Measurements from ENCODE around the gene CRIP2. TPM values are rescaled to one million over a fixed set of nuclear protein-coding genes. Genes with fewer than 3 reads are reported as not detected.

CRIP2 gene
- total and polyA plus RNA-seq, 2 of the 13 experiments (the other 11 are each of a cell fraction or from before 2014, with no cell fraction given): 31.6 to 37.9 TPM

DNA sequence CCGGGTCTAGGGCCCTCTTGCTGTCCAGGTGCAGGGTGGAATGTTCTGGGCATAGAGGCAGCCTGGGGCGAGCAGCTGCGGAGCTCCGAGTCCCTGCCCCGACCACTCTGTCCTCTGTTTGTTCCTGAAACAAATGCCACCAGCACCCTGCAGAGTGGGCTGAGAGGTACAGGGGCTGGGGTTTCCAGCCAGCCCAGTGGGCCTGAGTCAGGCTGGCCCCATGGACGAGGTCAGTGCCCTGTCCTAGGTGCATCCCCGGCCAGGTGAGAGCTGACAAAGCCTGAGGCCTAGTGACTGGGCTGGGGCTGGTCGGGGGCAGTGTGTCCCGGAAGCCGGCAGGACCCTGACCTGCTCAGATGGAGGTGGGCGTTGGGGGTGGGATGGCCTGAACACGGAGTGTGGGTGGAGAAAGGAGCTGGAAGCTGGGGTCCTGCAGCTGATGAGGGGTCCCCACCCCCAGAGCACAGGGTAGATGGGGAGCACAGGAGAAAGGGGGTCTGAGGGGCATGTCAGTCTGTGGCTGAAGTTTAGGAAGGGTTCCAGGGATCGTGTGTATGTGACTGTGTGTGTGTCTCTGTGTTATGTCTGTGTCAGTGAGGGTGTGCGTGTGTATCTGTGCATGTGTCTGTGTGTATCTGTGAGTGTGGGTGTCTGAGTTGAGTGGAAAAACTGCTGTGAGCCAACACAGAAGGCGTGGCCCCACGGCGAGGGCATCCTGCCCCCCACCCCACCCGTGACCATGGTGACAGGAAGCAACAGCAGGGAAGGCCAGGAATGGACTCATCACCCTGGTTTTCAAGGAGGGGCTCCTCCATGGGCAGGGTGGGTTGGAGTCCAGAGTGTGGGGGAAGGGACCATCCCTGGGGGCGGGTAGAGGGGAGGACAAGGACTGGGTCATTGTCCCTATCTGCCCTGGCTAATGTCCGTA is 9.7 kb downstream of the CRIP2 start:
- 3% methylated on average over 7 of the region's 20 CpGs for WGBS (ENCODE audit: low lambda C conversion rate)
- FAIRE-seq: no peak
- POLR2A ChIA-PET: no interaction called here
- Histone ChIP-seq H3K27me3 (ENCODE audit: control insufficient read depth in 1 of 2, insufficient read depth in 2 of 2, low read length in 2 of 2) (peaks cover 2 to 32% of the 10 kb centered on the region in 2 experiments; a peak in 4 of 5 replicates), H3K79me2 (ENCODE audit: insufficient read depth, low read length) (no peaks in the 10 kb centered on the region), H2AFZ (ENCODE audit: low read length) (no peak overlapping the region), H3K27ac (ENCODE audit: extremely low read length, insufficient read depth, low read length) (no peak overlapping the region), H3K9me3 (ENCODE audit: low read length) (no peaks in the 10 kb centered on the region), H3K4me3 (replicated peaks in 1 of 3; ENCODE audit: insufficient read depth in 1 of 3, low read depth in 2 of 3, low read length in 3 of 3) (peak overlapping the region in 1 of 3 experiments; percentile 45; a peak in 2 of 6 replicates), H3K4me2 (ENCODE audit: low read depth, low read length) (peak overlapping the region; percentile 98), H3K36me3 (replicated peaks in 1 of 2; ENCODE audit: control insufficient read depth in 1 of 2, insufficient read depth in 2 of 2, low read length in 2 of 2) (no peaks in the 10 kb centered on the region), H3K4me1 (ENCODE audit: insufficient read depth, low read length) (peaks cover 78% of the 10 kb centered on the region), H3K9ac (ENCODE audit: insufficient read depth, low read depth, low read length) (peak overlapping the region; percentile 60), H4K20me1 (ENCODE audit: insufficient read depth, low read length) (no peaks in the 10 kb centered on the region)
- CTCF ChIA-PET (ENCODE audit: low intra/inter-chr PET ratio, low total read pairs): no interaction called here
- intact Hi-C loops (cut with micrococcal nuclease; ENCODE audit: unreplicated experiment): no loop called here
- no peak for ATAC-seq
- DNase-seq (ENCODE audit: low spot score): no peak
- no TSS peak for BruUV-seq (replicated peaks)
- in situ Hi-C loops (cut with HindIII; ENCODE audit: extremely low pct_ligation_motif_present, low pct_unique_long_range_greater_than_20kb): no loop called here
- TF ChIP-seq, protein P1, sequence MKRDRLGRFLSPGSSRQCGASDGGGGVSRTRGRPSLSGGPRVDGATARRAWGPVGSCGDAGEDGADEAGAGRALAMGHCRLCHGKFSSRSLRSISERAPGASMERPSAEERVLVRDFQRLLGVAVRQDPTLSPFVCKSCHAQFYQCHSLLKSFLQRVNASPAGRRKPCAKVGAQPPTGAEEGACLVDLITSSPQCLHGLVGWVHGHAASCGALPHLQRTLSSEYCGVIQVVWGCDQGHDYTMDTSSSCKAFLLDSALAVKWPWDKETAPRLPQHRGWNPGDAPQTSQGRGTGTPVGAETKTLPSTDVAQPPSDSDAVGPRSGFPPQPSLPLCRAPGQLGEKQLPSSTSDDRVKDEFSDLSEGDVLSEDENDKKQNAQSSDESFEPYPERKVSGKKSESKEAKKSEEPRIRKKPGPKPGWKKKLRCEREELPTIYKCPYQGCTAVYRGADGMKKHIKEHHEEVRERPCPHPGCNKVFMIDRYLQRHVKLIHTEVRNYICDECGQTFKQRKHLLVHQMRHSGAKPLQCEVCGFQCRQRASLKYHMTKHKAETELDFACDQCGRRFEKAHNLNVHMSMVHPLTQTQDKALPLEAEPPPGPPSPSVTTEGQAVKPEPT (CRISPR knock-in tag; IDR thresholded peaks at IDR 0.05; ENCODE audit: low read depth): no peak
- TF ChIP-seq SIN3B (IDR thresholded peaks at IDR 0.05; ENCODE audit: low read length) (no peak), BCL6 (CRISPR knock-in tag; IDR thresholded peaks at IDR 0.05) (no peak), ZNF354B (CRISPR knock-in tag; IDR thresholded peaks at IDR 0.05) (no peak), ATF7 (IDR thresholded peaks at IDR 0.05) (no peak), ATF7 (CRISPR knock-in tag; IDR thresholded peaks at IDR 0.05) (no peak), ZNF737 (CRISPR knock-in tag; IDR thresholded peaks at IDR 0.05; ENCODE audit: borderline replicate concordance) (no peak), REL (CRISPR knock-in tag; conservative IDR thresholded peaks at IDR 0.05) (no peak), ZNF33A (CRISPR knock-in tag; IDR thresholded peaks at IDR 0.05; ENCODE audit: borderline replicate concordance) (no peak), TGIF2 (CRISPR knock-in tag; IDR thresholded peaks at IDR 0.05) (no peak), TEAD2 (CRISPR knock-in tag; IDR thresholded peaks at IDR 0.05) (no peak), SKI (IDR thresholded peaks at IDR 0.05; ENCODE audit: partially characterized antibody) (no peak), TAF1 (CRISPR knock-in tag; IDR thresholded peaks at IDR 0.05) (no peak), NR2F1 (CRISPR knock-in tag; IDR thresholded peaks at IDR 0.05) (no peak), ZNF333 (CRISPR knock-in tag; IDR thresholded peaks at IDR 0.05; ENCODE audit: borderline replicate concordance) (no peak), NPAS2 (CRISPR knock-in tag; IDR thresholded peaks at IDR 0.05; ENCODE audit: borderline replicate concordance) (no peak), ZNF280B (CRISPR knock-in tag; IDR thresholded peaks at IDR 0.05; ENCODE audit: borderline replicate concordance) (peak; percentile 14; the same call in 1 of the 2 replicates), SSRP1 (CRISPR knock-in tag; IDR thresholded peaks at IDR 0.05) (no peak)
- TF ChIP-seq, protein P2, sequence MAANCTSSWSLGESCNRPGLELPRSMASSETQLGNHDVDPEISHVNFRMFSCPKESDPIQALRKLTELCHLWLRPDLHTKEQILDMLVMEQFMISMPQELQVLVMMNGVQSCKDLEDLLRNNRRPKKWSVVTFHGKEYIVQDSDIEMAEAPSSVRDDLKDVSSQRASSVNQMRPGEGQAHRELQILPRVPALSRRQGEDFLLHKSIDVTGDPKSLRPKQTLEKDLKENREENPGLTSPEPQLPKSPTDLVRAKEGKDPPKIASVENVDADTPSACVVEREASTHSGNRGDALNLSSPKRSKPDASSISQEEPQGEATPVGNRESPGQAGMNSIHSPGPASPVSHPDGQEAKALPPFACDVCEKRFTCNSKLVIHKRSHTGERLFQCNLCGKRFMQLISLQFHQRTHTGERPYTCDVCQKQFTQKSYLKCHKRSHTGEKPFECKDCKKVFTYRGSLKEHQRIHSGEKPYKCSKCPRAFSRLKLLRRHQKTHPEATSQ (CRISPR knock-in tag; IDR thresholded peaks at IDR 0.05; ENCODE audit: borderline replicate concordance): no peak
- TF ChIP-seq, protein P3, sequence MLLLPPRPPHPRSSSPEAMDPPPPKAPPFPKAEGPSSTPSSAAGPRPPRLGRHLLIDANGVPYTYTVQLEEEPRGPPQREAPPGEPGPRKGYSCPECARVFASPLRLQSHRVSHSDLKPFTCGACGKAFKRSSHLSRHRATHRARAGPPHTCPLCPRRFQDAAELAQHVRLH (CRISPR knock-in tag; IDR thresholded peaks at IDR 0.05; ENCODE audit: borderline replicate concordance, low read depth): no peak

All from HepG2 (cell line).